ENCODE data around the gene TMEM37.
A peak's percentile ranks its signal among the peaks of the same experiment; 100 is the strongest.

TMEM37 gene

DNA sequence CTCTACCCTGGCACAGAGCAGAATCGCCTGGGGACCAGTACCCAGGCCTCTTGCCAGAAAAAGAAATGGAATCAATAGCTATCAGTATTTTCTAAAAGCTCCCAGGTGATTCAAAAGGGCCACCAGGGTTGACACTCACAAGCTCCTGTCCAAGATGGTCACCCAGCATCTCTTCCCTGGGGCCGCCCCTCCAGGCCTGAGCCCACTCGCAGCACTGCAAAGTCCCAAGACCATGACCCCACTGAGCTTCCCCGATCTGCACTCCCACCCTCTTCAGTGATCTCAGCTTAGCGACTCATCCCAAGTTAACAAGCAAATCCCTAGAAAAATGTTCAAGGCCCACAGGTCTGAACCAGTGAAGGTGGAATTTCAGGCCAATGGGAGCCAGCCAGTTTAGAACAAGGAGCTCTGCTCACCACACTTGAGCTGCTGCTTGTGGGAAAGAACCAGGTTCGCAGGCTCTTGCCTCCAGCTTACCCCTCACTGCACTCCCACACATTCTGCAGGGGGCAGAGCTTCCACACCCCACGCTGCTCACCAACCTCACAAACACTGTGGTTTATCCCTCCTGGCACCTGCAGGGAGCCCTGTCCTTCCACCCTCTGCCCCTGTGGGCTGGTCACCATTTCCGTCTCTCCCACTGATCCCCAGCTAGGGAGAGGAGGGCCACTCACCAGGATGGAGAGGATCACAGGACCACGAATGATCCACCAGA, 19.8 kb downstream of the TMEM37 start:
- H3K4me3 Mint-ChIP-seq = no peak overlapping the region
- peaks cover 5% of the 10 kb centered on the region for H3K9me3 Mint-ChIP-seq
- TF ChIP-seq, protein P1, sequence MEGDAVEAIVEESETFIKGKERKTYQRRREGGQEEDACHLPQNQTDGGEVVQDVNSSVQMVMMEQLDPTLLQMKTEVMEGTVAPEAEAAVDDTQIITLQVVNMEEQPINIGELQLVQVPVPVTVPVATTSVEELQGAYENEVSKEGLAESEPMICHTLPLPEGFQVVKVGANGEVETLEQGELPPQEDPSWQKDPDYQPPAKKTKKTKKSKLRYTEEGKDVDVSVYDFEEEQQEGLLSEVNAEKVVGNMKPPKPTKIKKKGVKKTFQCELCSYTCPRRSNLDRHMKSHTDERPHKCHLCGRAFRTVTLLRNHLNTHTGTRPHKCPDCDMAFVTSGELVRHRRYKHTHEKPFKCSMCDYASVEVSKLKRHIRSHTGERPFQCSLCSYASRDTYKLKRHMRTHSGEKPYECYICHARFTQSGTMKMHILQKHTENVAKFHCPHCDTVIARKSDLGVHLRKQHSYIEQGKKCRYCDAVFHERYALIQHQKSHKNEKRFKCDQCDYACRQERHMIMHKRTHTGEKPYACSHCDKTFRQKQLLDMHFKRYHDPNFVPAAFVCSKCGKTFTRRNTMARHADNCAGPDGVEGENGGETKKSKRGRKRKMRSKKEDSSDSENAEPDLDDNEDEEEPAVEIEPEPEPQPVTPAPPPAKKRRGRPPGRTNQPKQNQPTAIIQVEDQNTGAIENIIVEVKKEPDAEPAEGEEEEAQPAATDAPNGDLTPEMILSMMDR (IDR thresholded peaks at IDR 0.05; ENCODE audit: unreplicated experiment in 3 of 3) = no peak
- peaks cover 9% of the 10 kb centered on the region for H3K36me3 Mint-ChIP-seq (ENCODE audit: low read depth)
- peaks cover 12% of the 10 kb centered on the region for H3K4me1 Mint-ChIP-seq
- H3K27ac Mint-ChIP-seq = no peak overlapping the region
- H3K27me3 Mint-ChIP-seq (ENCODE audit: low read depth) = peaks cover 11% of the 10 kb centered on the region

DNA sequence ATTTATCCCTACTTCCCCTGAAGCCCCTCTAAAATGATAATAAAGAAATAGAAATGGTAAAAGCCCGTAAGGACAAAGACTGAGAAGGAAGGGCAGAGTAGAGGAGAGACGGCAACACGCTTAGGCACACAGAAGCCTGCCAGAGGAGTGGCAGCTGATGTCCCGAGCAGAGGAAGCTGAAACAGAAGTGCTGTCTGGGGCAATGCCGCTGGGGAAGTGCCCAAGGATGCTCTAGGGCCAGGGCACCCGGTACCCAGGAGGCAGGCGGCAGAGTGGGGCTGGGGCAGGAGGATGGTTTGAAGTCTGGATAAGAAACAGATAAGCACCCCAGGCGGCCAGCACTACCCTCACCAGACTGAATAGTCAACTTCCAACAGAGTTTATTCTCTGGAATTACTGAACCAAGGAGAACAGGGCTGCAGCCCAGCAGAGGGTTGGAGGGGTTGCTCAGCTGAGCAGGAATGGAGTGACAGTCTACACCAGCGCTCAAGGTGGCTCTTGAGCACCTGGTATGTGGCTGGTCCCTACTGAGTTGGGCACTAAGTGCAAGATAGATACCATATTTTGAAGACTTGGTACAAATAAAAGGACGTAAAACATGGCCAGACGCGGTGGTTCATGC, 22.4 kb downstream of the TMEM37 start:
- Mint-ChIP-seq H3K27ac (no peak overlapping the region), H3K36me3 (ENCODE audit: low read depth) (peaks cover 6% of the 10 kb centered on the region), H3K9me3 (peaks cover 5% of the 10 kb centered on the region), H3K27me3 (ENCODE audit: low read depth) (peaks cover 11% of the 10 kb centered on the region), H3K4me3 (no peak overlapping the region), H3K4me1 (peaks cover 10% of the 10 kb centered on the region)
- TF ChIP-seq, protein P1 (IDR thresholded peaks at IDR 0.05; ENCODE audit: unreplicated experiment in 3 of 3) = no peak

DNA sequence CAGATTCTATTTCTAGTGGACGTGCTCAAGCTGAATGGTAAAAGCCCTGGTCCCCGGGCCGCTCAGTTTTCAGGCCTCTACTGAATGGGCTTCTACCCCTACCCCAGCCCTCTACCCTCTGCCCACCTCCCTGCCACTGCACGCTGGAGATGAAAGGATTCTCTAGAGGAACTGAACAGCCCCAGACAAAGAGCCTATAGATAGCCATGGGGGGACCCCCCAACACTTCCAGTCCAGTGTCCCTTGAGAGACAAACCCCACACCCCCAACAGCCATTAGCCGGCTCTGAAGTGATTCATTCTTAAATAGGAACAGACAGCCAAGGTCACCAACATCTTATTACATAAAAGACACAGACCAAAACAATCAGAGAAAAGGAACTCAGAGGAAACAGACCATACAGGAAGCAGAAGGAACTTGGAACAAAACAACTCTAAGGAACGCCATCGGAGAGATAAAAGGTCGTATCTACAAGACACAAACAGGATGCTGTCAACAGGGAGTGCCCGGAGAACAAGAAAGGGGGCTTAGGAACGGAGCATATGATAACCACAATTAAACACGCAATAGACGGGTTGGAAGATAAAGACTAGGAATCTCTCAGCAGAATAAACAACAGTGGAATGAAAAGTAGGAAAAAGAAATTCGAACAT, 23.5 kb downstream of the TMEM37 start:
- peaks cover 5% of the 10 kb centered on the region for H3K9me3 Mint-ChIP-seq
- H3K36me3 Mint-ChIP-seq (ENCODE audit: low read depth) = peaks cover 6% of the 10 kb centered on the region
- TF ChIP-seq, protein P1 (IDR thresholded peaks at IDR 0.05; ENCODE audit: unreplicated experiment in 3 of 3) = no peak
- H3K27me3 Mint-ChIP-seq (ENCODE audit: low read depth) = peaks cover 7% of the 10 kb centered on the region
- H3K4me3 Mint-ChIP-seq = no peak overlapping the region
- H3K27ac Mint-ChIP-seq = peak overlapping the region in 2 of 3 experiments; percentile 0 to 10
- peaks cover 2% of the 10 kb centered on the region for H3K4me1 Mint-ChIP-seq

- Mint-ChIP-seq H3K4me1 (no peaks in the 10 kb centered on the region), H3K27me3 (ENCODE audit: low read depth) (peaks cover 4% of the 10 kb centered on the region), H3K27ac (no peak overlapping the region), H3K4me3 (no peak overlapping the region), H3K36me3 (ENCODE audit: low read depth) (peaks cover 6% of the 10 kb centered on the region), H3K9me3 (peaks cover 5% of the 10 kb centered on the region)
- TF ChIP-seq, protein P1 (IDR thresholded peaks at IDR 0.05; ENCODE audit: unreplicated experiment in 3 of 3) = no peak
Observed at GRCh38 chr2:119460076-119460475, 28.4 kb downstream of the TMEM37 start.

DNA sequence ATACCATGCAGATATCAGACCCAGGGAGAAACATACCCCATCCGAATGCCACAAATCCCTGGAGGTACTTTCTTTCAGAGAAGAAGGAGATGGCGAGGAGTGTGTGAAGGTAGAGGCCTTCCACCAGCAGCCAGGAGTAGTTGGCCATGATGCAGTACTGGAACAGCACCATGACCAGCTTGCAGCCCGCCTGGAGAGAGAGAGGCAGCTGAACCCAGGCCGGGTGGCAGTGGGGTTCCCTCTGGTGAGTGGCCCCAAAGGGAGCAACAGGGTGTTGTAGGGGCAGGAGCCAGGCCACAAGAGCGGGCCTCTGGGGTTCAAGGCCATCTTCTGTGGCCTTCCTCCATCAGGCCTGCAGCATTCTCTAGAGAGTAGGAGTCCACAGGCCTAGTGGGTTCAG, 30.2 kb downstream of the TMEM37 start:
- Mint-ChIP-seq H3K9me3 (no peaks in the 10 kb centered on the region), H3K36me3 (ENCODE audit: low read depth) (no peaks in the 10 kb centered on the region), H3K4me3 (no peak overlapping the region), H3K27ac (no peak overlapping the region), H3K27me3 (ENCODE audit: low read depth) (no peaks in the 10 kb centered on the region), H3K4me1 (no peaks in the 10 kb centered on the region)
- TF ChIP-seq, protein P1 (IDR thresholded peaks at IDR 0.05; ENCODE audit: unreplicated experiment in 3 of 3) = no peak
